OCI-LY3 (cell line): Measurements from ENCODE around the gene SMIM38.

ENCODE experiments used
- EZH2phosphoT487 ChIP-seq: fragments of 200-600 bp; shearing (Covaris generic); IDR thresholded peaks from 2 replicates; pipeline ENCODE4 v1.6.1; 2018; ENCODE audit warnings: antibody characterized with exemption, mixed run types, low read depth
- TF ChIP-seq, protein P1 (sequence below): fragments of 200-600, 300-600 bp; sonication (generic); IDR thresholded peaks from 2 replicates; pipeline ENCODE4 v1.5.1; 2014; ENCODE audit warnings: antibody characterized with exemption, low read length, low read depth

GRCh38 chr11:69140635-69141034 is 15.1 kb upstream of the SMIM38 start:
- TF ChIP-seq, protein P1, sequence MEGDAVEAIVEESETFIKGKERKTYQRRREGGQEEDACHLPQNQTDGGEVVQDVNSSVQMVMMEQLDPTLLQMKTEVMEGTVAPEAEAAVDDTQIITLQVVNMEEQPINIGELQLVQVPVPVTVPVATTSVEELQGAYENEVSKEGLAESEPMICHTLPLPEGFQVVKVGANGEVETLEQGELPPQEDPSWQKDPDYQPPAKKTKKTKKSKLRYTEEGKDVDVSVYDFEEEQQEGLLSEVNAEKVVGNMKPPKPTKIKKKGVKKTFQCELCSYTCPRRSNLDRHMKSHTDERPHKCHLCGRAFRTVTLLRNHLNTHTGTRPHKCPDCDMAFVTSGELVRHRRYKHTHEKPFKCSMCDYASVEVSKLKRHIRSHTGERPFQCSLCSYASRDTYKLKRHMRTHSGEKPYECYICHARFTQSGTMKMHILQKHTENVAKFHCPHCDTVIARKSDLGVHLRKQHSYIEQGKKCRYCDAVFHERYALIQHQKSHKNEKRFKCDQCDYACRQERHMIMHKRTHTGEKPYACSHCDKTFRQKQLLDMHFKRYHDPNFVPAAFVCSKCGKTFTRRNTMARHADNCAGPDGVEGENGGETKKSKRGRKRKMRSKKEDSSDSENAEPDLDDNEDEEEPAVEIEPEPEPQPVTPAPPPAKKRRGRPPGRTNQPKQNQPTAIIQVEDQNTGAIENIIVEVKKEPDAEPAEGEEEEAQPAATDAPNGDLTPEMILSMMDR, result no peak
- TF ChIP-seq EZH2phosphoT487, result no peak
